Sigmoid colon (tissue), 4 donors: ENCODE measurements around the gene FHL2.

Experiments
- CTCF ChIP-seq, 4 experiments: fragments of 450-650 bp in 3 of 4; fragments of 200-600 bp in 1 of 4; IDR thresholded peaks; one replicate each; pipeline ENCODE4 v1.5.1; 2016 to 2019; ENCODE audit warnings: antibody characterized with exemption in 4 of 4, mild to moderate bottlenecking in 3 of 4, moderate library complexity in 2 of 4
- EP300 ChIP-seq, 4 donors: sonication (generic); formaldehyde crosslinking; IDR thresholded peaks; one replicate each; pipeline ENCODE4 v1.6.1; 2017; ENCODE audit warnings: antibody characterized with exemption in 4 of 4
- POLR2A ChIP-seq, 2 donors: fragments of 450-650 bp; IDR thresholded peaks; one replicate each; pipeline ENCODE4 v1.6.1; 2016; ENCODE audit warnings: antibody characterized with exemption in 2 of 2, mild to moderate bottlenecking in 2 of 2, moderate library complexity in 2 of 2
- POLR2AphosphoS5 ChIP-seq, 4 donors: sonication (generic); formaldehyde crosslinking; IDR thresholded peaks; one replicate each; pipeline ENCODE4 v1.6.1; 2017; ENCODE audit warnings: antibody characterized with exemption in 4 of 4

GRCh38 chr2:105382177-105382576, 16.7 kb downstream of the FHL2 start:
- TF ChIP-seq CTCF (IDR thresholded peaks at IDR 0.05) = no peak
- no peak for TF ChIP-seq POLR2A (IDR thresholded peaks at IDR 0.05)
- no peak for TF ChIP-seq POLR2AphosphoS5 (IDR thresholded peaks at IDR 0.05)
- no peak for TF ChIP-seq EP300 (IDR thresholded peaks at IDR 0.05)
